Thoracic aorta (tissue), 2 donors: Measurements from ENCODE around the gene ACAD10. TPM values are rescaled to one million over a fixed set of nuclear protein-coding genes. Genes with fewer than 3 reads are reported as not detected.

Source experiments
- ATAC-seq: fragments of 150-250 bp; one replicate; pipeline ENCODE4 v1.8.0; 2017; ENCODE audit warnings: low read depth; ENCODE audit not compliant: insufficient number of reproducible peaks, low FRiP score
- DNase-seq: peaks from one replicate; pipeline ENCODE4 v3.0.0-alpha.2; 2020; ENCODE audit warnings: low spot score
- H3K27ac ChIP-seq, 2 donors: fragments of 200-600 bp; sonication (generic); 1 replicate in 1 of 2; 2 replicates in 1 of 2; pipeline ENCODE4 v1.5.1; 2016; ENCODE audit warnings: mild to moderate bottlenecking in 2 of 2, moderate library complexity in 2 of 2
- H3K27me3 ChIP-seq: fragments of 200-600 bp; sonication (generic); replicated peaks from 2 replicates; pipeline ENCODE4 v1.6.0; 2016; ENCODE audit warnings: mild to moderate bottlenecking; ENCODE audit not compliant: insufficient read depth
- H3K36me3 ChIP-seq: fragments of 200-600 bp; sonication (generic); one replicate; pipeline ENCODE4 v1.5.1; 2016
- H3K4me1 ChIP-seq, 2 donors: fragments of 200-600 bp; sonication (generic); 1 replicate in 1 of 2; 2 replicates in 1 of 2; pipeline versions ENCODE4 v1.5.1 to v1.6.0; 2016; ENCODE audit warnings: low read depth in 2 of 2, mild to moderate bottlenecking in 1 of 2; ENCODE audit not compliant: control insufficient read depth in 1 of 2
- H3K4me3 ChIP-seq: fragments of 200-600 bp; sonication (generic); 2 replicates; pipeline ENCODE4 v1.5.1; 2016; ENCODE audit warnings: mild to moderate bottlenecking
- H3K9me3 ChIP-seq: fragments of 200-600 bp; sonication (generic); 2 replicates; pipeline ENCODE4 v1.5.1; 2016
- total RNA-seq, 2 donors: library from RNA; depleted of rRNA; stranded (reverse); fragments of >200 nt; gene quantifications; one replicate each; pipeline versions ENCODE4 v1.1.0 to v1.2.3, GENCODE V29; 2016
- TF ChIP-seq, protein P1 (sequence below): fragments of 200-600 bp; sonication (generic); IDR thresholded peaks from one replicate; pipeline ENCODE4 v1.5.1; 2019; ENCODE audit warnings: antibody characterized with exemption

ACAD10 gene
- total RNA-seq, 2 donors from 2014 or later, result 15.8 to 17.6 TPM

DNA sequence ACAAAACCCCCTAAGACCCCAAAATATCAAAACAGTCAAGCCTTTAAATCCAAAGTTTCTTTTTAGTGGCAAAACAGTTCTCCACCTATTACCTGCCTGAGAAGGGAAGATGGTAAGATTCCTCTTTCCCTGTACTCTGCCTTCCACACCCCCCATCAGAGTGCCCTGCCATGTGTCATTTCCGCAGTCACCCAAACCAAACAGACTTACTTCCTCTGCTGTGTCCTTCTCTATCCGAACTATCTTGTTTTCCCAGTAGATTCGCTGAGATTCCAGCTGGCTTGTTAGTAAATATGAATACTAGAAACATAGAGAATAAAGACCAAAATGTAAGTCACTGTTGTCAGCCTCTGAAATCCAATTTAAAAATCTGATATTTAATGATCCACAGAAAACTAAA is 30.5 kb upstream of the ACAD10 start:
- no peaks in the 10 kb centered on the region for H3K9me3 ChIP-seq
- no peak overlapping the region for H3K27ac ChIP-seq
- TF ChIP-seq, protein P1, sequence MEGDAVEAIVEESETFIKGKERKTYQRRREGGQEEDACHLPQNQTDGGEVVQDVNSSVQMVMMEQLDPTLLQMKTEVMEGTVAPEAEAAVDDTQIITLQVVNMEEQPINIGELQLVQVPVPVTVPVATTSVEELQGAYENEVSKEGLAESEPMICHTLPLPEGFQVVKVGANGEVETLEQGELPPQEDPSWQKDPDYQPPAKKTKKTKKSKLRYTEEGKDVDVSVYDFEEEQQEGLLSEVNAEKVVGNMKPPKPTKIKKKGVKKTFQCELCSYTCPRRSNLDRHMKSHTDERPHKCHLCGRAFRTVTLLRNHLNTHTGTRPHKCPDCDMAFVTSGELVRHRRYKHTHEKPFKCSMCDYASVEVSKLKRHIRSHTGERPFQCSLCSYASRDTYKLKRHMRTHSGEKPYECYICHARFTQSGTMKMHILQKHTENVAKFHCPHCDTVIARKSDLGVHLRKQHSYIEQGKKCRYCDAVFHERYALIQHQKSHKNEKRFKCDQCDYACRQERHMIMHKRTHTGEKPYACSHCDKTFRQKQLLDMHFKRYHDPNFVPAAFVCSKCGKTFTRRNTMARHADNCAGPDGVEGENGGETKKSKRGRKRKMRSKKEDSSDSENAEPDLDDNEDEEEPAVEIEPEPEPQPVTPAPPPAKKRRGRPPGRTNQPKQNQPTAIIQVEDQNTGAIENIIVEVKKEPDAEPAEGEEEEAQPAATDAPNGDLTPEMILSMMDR, result no peak
- ATAC-seq, result no peak
- no peaks in the 10 kb centered on the region for H3K27me3 ChIP-seq
- no peak for DNase-seq
- peaks cover 68% of the 10 kb centered on the region for H3K36me3 ChIP-seq
- H3K4me1 ChIP-seq, result no peaks in the 10 kb centered on the region
- no peak overlapping the region for H3K4me3 ChIP-seq

DNA sequence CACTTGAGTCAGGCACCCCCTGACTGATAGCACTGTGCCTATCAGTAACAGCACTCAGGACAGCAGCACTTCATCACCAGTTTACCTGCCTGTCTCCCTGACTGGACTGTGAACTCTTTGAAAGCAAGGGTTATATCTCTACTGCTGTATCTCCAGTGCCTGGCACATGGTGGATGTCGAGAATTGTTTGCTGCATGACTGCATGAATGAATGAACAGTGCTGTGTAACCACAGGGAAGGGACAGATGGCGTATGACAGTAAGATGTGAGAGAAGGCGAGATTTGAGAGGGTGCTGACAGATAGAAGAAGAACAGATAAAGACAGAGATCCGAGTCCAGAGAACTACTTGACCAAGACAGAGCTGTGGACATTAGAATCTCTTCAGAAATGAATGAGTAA is 29.8 kb upstream of the ACAD10 start:
- Histone ChIP-seq H3K27ac (no peak overlapping the region), H3K27me3 (no peaks in the 10 kb centered on the region), H3K9me3 (no peaks in the 10 kb centered on the region), H3K36me3 (peaks cover 68% of the 10 kb centered on the region), H3K4me3 (no peak overlapping the region), H3K4me1 (no peaks in the 10 kb centered on the region)
- TF ChIP-seq, protein P1, result no peak
- ATAC-seq (no peak), DNase-seq (no peak)

DNA sequence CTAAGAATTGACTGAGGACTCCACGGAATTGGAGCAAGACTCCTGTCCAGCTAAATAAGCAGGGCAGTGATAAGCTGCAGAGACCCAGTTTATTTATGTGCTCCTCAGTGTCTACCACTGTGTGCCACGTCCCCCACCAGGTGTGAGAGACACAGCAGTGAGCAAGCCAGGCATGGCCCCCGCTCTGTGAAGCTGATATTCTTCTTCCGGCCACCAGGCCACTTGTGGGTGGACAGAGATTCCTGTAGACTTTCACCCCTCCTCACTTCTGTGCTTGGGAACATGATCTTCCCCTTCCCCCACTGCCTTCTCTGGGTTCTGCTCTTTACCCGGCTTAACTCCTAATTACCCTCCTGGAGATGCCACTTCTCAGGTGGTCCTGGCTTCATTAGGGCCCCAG is 21.4 kb upstream of the ACAD10 start:
- TF ChIP-seq, protein P1, result no peak
- no peak for DNase-seq
- H3K36me3 ChIP-seq, result peaks cover 49% of the 10 kb centered on the region
- no peak overlapping the region for H3K4me3 ChIP-seq
- H3K9me3 ChIP-seq, result no peaks in the 10 kb centered on the region
- no peak for ATAC-seq
- peaks cover 0 to 11% of the 10 kb centered on the region in 2 donors for H3K4me1 ChIP-seq
- no peak overlapping the region for H3K27ac ChIP-seq
- no peaks in the 10 kb centered on the region for H3K27me3 ChIP-seq

DNA sequence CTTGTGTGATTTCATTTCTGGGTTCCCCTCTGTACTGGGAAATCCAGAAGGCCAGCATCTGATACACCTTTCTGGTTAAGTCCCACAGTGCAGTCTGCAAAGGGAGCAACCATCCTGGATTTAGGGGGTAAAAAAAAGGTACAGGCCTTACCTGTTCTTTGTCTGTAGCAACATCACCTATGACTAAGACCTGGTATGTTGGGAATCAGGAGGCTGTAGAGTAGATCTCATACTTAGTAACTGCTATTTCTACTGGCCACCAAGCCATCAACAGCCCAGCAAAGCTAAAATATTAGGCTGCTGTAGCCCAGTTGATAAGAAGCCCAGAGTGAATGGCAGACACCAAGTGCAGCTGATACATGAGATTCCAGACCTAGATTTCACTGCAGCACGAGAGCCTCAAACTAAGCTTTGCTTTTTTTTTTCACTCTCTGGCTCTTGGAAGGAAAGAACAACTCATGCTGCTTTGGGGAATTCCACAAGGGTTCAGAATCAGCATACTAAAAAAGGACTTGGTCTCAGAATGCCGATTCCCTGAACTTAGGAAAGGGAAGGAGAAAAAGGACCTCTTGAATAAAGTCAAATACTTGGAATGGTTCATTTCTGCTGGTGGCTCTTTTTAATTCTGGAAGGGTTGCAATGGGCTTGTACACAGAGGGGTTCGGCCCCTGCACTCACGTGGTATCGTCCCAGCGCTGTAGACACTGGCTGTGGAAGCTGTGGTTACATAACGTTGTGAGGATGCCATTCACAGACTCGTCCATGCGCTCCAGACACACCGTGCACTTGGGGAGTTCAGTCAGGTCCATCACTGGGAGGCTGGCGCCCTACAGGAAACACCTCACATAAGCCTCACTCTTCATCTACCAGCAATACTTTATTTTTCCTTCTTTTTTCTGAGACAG is 20.6 kb upstream of the ACAD10 start:
- H3K4me3 ChIP-seq, result no peak overlapping the region
- DNase-seq, result no peak
- H3K4me1 ChIP-seq, result peaks cover 0 to 11% of the 10 kb centered on the region in 2 donors
- TF ChIP-seq, protein P1, result no peak
- no peak for ATAC-seq
- H3K27me3 ChIP-seq, result no peaks in the 10 kb centered on the region
- H3K36me3 ChIP-seq, result peaks cover 48% of the 10 kb centered on the region
- H3K27ac ChIP-seq, result no peak overlapping the region
- H3K9me3 ChIP-seq, result no peaks in the 10 kb centered on the region

DNA sequence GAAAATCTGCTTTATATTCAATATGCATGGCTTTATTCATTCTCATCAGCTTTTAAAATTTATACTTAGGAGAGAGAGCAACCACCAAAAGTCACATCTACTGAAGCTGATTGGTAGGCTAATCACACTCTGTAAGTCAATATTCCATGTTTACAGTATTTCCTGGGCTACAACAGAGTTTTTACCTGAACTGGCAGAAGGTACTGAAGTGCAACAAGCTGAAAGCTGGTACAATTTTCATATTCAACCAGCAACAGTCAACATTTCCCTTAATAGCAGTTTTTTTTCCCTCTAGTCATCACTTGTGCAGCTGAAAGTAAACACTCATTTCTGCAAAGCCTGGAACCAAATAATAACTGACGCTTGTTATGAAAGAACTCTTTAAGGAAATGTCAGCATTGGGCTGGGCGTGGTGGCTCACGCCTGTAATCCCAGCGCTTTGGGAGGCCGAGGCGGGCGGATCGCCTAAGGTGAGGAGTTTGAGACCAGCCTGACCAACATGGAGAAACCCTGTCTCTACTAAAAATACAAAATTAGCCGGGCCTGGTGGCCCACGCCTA is 13.0 kb upstream of the ACAD10 start:
- Histone ChIP-seq H3K36me3 (peaks cover 57% of the 10 kb centered on the region), H3K4me1 (peaks cover 4 to 10% of the 10 kb centered on the region in 2 donors), H3K9me3 (no peaks in the 10 kb centered on the region), H3K27ac (no peak overlapping the region), H3K4me3 (no peak overlapping the region), H3K27me3 (no peaks in the 10 kb centered on the region)
- ATAC-seq (no peak), DNase-seq (no peak)
- TF ChIP-seq, protein P1, result no peak
